Central memory CD8-positive, alpha-beta T cell (primary cell): ENCODE data around the gene CYP4F12.

ENCODE experiments used
- ATAC-seq: fragments of 150-1000 bp; cut with Tn5 transposase; replicated peaks from 2 replicates; pipeline ENCODE4 v1.10.0; 2022; ENCODE audit warnings: mild to moderate bottlenecking, moderate FRiP score, moderate number of reproducible peaks; ENCODE audit not compliant: poor library complexity, severe bottlenecking; ENCODE audit errors: extremely low read depth
- DNase-seq, 2 donors: peaks; one replicate each; pipeline ENCODE4 v3.0.0; 2021; ENCODE audit warnings: low spot score in 2 of 2
- H3K27ac Mint-ChIP-seq: one replicate; pipeline ENCODE4 v1.8.0; 2022; ENCODE audit warnings: low read depth, mild to moderate bottlenecking, moderate library complexity, mixed read lengths
- H3K27me3 Mint-ChIP-seq: one replicate; pipeline ENCODE4 v1.8.0; 2022; ENCODE audit warnings: mixed read lengths
- H3K36me3 Mint-ChIP-seq: one replicate; pipeline ENCODE4 v1.8.0; 2022; ENCODE audit warnings: mild to moderate bottlenecking, moderate library complexity, mixed read lengths; ENCODE audit not compliant: insufficient read depth
- H3K4me1 Mint-ChIP-seq: one replicate; pipeline ENCODE4 v1.8.0; 2022; ENCODE audit warnings: mixed read lengths
- H3K4me3 Mint-ChIP-seq: one replicate; pipeline ENCODE4 v1.8.0; 2022; ENCODE audit warnings: mild to moderate bottlenecking, moderate library complexity, mixed read lengths
- H3K9me3 Mint-ChIP-seq: one replicate; pipeline ENCODE4 v1.8.0; 2022; ENCODE audit warnings: mixed read lengths

Gene CYP4F12

GRCh38 chr19:15672580-15673175 is at the start of gene CYP4F12:
Gene CYP4F12, plus strand, starts transcription at chr19:15673087. Its CDS starts 443 bp downstream, at chr19:15673530.
- DNase-seq = no peak
- Mint-ChIP-seq H3K4me1 (peaks cover 11% of the 10 kb centered on the region), H3K27ac (peak within 1 kb of the TSS; percentile 26), H3K27me3 (no peaks in the 10 kb centered on the region), H3K9me3 (peaks cover 4% of the 10 kb centered on the region), H3K36me3 (peaks cover 2% of the 10 kb centered on the region), H3K4me3 (no peak within 1 kb of the TSS)
- ATAC-seq = peak; percentile 47

- ATAC-seq = no peak
- Mint-ChIP-seq H3K27me3 (peaks cover 70% of the 10 kb centered on the region), H3K9me3 (no peaks in the 10 kb centered on the region), H3K27ac (no peak overlapping the region), H3K36me3 (no peaks in the 10 kb centered on the region), H3K4me3 (no peak overlapping the region), H3K4me1 (no peaks in the 10 kb centered on the region)
- no peak for DNase-seq
Measured at GRCh38 chr19:15623711-15624318, 49.1 kb upstream of the CYP4F12 start.

- H3K27me3 Mint-ChIP-seq = peaks cover 51% of the 10 kb centered on the region
- DNase-seq = no peak
- H3K36me3 Mint-ChIP-seq = peaks cover 1% of the 10 kb centered on the region
- H3K4me1 Mint-ChIP-seq = peaks cover 6% of the 10 kb centered on the region
- H3K27ac Mint-ChIP-seq = no peak overlapping the region
- no peak for ATAC-seq
- H3K4me3 Mint-ChIP-seq = no peak overlapping the region
- H3K9me3 Mint-ChIP-seq = no peaks in the 10 kb centered on the region
Measured at GRCh38 chr19:15628236-15629002, 44.5 kb upstream of the CYP4F12 start.

- Mint-ChIP-seq H3K4me3 (no peak overlapping the region), H3K27ac (no peak overlapping the region), H3K27me3 (peaks cover 50% of the 10 kb centered on the region), H3K9me3 (no peaks in the 10 kb centered on the region), H3K4me1 (peaks cover 6% of the 10 kb centered on the region), H3K36me3 (peaks cover 1% of the 10 kb centered on the region)
- DNase-seq = peak; percentile 82 to 95
- peak; percentile 82 for ATAC-seq
Measured at GRCh38 chr19:15629003-15629880, 43.6 kb upstream of the CYP4F12 start.

- Mint-ChIP-seq H3K36me3 (peaks cover 1% of the 10 kb centered on the region), H3K4me1 (peaks cover 6% of the 10 kb centered on the region), H3K4me3 (no peak overlapping the region), H3K9me3 (no peaks in the 10 kb centered on the region), H3K27me3 (peaks cover 59% of the 10 kb centered on the region), H3K27ac (no peak overlapping the region)
- DNase-seq (no peak), ATAC-seq (no peak)
Measured at GRCh38 chr19:15631817-15632216, 41.1 kb upstream of the CYP4F12 start.

GRCh38 chr19:15633082-15633835 is 39.6 kb upstream of the CYP4F12 start:
- H3K27ac Mint-ChIP-seq = no peak overlapping the region
- no peak for ATAC-seq
- peaks cover 61% of the 10 kb centered on the region for H3K27me3 Mint-ChIP-seq
- DNase-seq = no peak
- no peaks in the 10 kb centered on the region for H3K9me3 Mint-ChIP-seq
- peaks cover 6% of the 10 kb centered on the region for H3K4me1 Mint-ChIP-seq
- peaks cover 1% of the 10 kb centered on the region for H3K36me3 Mint-ChIP-seq
- H3K4me3 Mint-ChIP-seq = no peak overlapping the region

GRCh38 chr19:15634105-15634504 is 38.8 kb upstream of the CYP4F12 start:
- Mint-ChIP-seq H3K36me3 (peaks cover 1% of the 10 kb centered on the region), H3K27ac (no peak overlapping the region), H3K4me1 (peaks cover 6% of the 10 kb centered on the region), H3K27me3 (peaks cover 55% of the 10 kb centered on the region), H3K4me3 (no peak overlapping the region), H3K9me3 (no peaks in the 10 kb centered on the region)
- DNase-seq = no peak
- ATAC-seq = no peak

GRCh38 chr19:15635016-15635805 is 37.7 kb upstream of the CYP4F12 start:
- Mint-ChIP-seq H3K27ac (no peak overlapping the region), H3K36me3 (peaks cover 1% of the 10 kb centered on the region), H3K4me1 (peaks cover 6% of the 10 kb centered on the region), H3K4me3 (no peak overlapping the region), H3K27me3 (peaks cover 63% of the 10 kb centered on the region), H3K9me3 (no peaks in the 10 kb centered on the region)
- no peak for ATAC-seq
- no peak for DNase-seq

- peaks cover 59% of the 10 kb centered on the region for H3K27me3 Mint-ChIP-seq
- DNase-seq (no peak), ATAC-seq (no peak)
- no peak overlapping the region for H3K27ac Mint-ChIP-seq
- H3K9me3 Mint-ChIP-seq = no peaks in the 10 kb centered on the region
- no peaks in the 10 kb centered on the region for H3K36me3 Mint-ChIP-seq
- H3K4me3 Mint-ChIP-seq = no peak overlapping the region
- peaks cover 6% of the 10 kb centered on the region for H3K4me1 Mint-ChIP-seq
Measured at GRCh38 chr19:15636026-15636425, 36.9 kb upstream of the CYP4F12 start.

GRCh38 chr19:15639596-15639995 is 33.3 kb upstream of the CYP4F12 start:
- no peak for DNase-seq
- H3K4me3 Mint-ChIP-seq = no peak overlapping the region
- H3K36me3 Mint-ChIP-seq = no peaks in the 10 kb centered on the region
- H3K4me1 Mint-ChIP-seq = peaks cover 4% of the 10 kb centered on the region
- no peak overlapping the region for H3K27ac Mint-ChIP-seq
- ATAC-seq = no peak
- H3K9me3 Mint-ChIP-seq = no peaks in the 10 kb centered on the region
- H3K27me3 Mint-ChIP-seq = peaks cover 40% of the 10 kb centered on the region

GRCh38 chr19:15640294-15640903 is 32.5 kb upstream of the CYP4F12 start, which contains the start of gene CYP4F3:
Gene CYP4F3, plus strand, starts transcription at chr19:15640897. Its CDS starts 519 bp downstream, at chr19:15641416.
- ATAC-seq (no peak), DNase-seq (no peak)
- Mint-ChIP-seq H3K27me3 (peaks cover 32% of the 10 kb centered on the region), H3K36me3 (no peaks in the 10 kb centered on the region), H3K9me3 (no peaks in the 10 kb centered on the region), H3K4me3 (no peak within 1 kb of the TSS), H3K27ac (no peak within 1 kb of the TSS), H3K4me1 (peaks cover 4% of the 10 kb centered on the region)
